CD4-positive, CD25-positive, alpha-beta regulatory T cell (primary cell): ENCODE data around the gene STK32C. TPM values are rescaled to one million over a fixed set of nuclear protein-coding genes. Genes with fewer than 3 reads are reported as not detected.
A peak's percentile ranks its signal among the peaks of the same experiment; 100 is the strongest.

Source experiments
- ATAC-seq, 2 donors: fragments of 150-1000 bp; cut with Tn5 transposase; one replicate each; pipeline ENCODE4 v1.10.0; 2021; ENCODE audit warnings: low read depth in 2 of 2, moderate number of reproducible peaks in 2 of 2, moderate library complexity in 1 of 2
- DNase-seq, 3 donors: peaks; one replicate each; pipeline versions ENCODE4 v3.0.0 to v3.0.0-alpha.2; 2012 to 2022; ENCODE audit warnings: mixed read lengths in 1 of 3
- H3K27ac ChIP-seq: one replicate; pipeline ENCODE4 v1.7.0; 2013; ENCODE audit warnings: mild to moderate bottlenecking, low read length; ENCODE audit not compliant: insufficient read depth, poor library complexity, severe bottlenecking
- H3K27me3 ChIP-seq: one replicate; pipeline ENCODE4 v1.7.0; 2013; ENCODE audit warnings: low read length; ENCODE audit not compliant: control insufficient read depth, insufficient read depth
- H3K36me3 ChIP-seq: one replicate; pipeline ENCODE4 v1.7.0; 2013; ENCODE audit warnings: mild to moderate bottlenecking, low read length, moderate library complexity; ENCODE audit not compliant: control insufficient read depth, insufficient read depth
- H3K4me1 ChIP-seq: 2 replicates; pipeline ENCODE4 v1.7.0; 2013; ENCODE audit warnings: mild to moderate bottlenecking, low read length; ENCODE audit not compliant: insufficient read depth, control insufficient read depth, poor library complexity, severe bottlenecking
- H3K4me3 ChIP-seq: one replicate; pipeline ENCODE4 v1.7.0; 2013; ENCODE audit warnings: low read depth, mild to moderate bottlenecking, low read length, moderate library complexity
- H3K9me3 ChIP-seq, 2 experiments: 1 replicate in 1 of 2; 2 replicates in 1 of 2; pipeline ENCODE4 v1.7.0; 2013; ENCODE audit warnings: low read length in 2 of 2, mild to moderate bottlenecking in 1 of 2, moderate library complexity in 1 of 2; ENCODE audit not compliant: control insufficient read depth in 2 of 2
- H3K27ac Mint-ChIP-seq, 3 donors: one replicate each; pipeline ENCODE4 v1.8.0; 2020 to 2022; ENCODE audit warnings: mild to moderate bottlenecking in 3 of 3, mixed read lengths in 3 of 3, moderate library complexity in 2 of 3
- H3K27me3 Mint-ChIP-seq: one replicate; pipeline ENCODE4 v1.8.0; 2022; ENCODE audit warnings: mild to moderate bottlenecking, mixed read lengths
- H3K36me3 Mint-ChIP-seq: one replicate; pipeline ENCODE4 v1.8.0; 2020; ENCODE audit warnings: mixed read lengths
- H3K4me1 Mint-ChIP-seq, 4 donors: one replicate each; pipeline ENCODE4 v1.8.0; 2020 to 2022; ENCODE audit warnings: mixed read lengths in 4 of 4, mild to moderate bottlenecking in 1 of 4
- H3K4me3 Mint-ChIP-seq, 4 donors: one replicate each; pipeline ENCODE4 v1.8.0; 2020 to 2022; ENCODE audit warnings: mild to moderate bottlenecking in 4 of 4, mixed read lengths in 4 of 4, moderate library complexity in 3 of 4
- H3K9me3 Mint-ChIP-seq, 7 donors: one replicate each; pipeline ENCODE4 v1.8.0; 2020 to 2022; ENCODE audit warnings: mixed read lengths in 7 of 7, mild to moderate bottlenecking in 3 of 7, moderate library complexity in 2 of 7
- polyA plus RNA-seq, 4 donors: library from polyadenylated mRNA; unstranded; fragments of 300-500 nt; fragmentation: Illumina TruSeq; gene quantifications; one replicate each; pipeline ENCODE4 v1.2.3, GENCODE V29; 2021
- total RNA-seq: library from RNA; stranded (reverse); gene quantifications from one replicate; pipeline ENCODE4 v1.2.3, GENCODE V29; 2022

STK32C gene
- total and polyA plus RNA-seq, 5 donors from 2014 or later, result 3.5 to 7.0 (median 6.6) TPM

DNA sequence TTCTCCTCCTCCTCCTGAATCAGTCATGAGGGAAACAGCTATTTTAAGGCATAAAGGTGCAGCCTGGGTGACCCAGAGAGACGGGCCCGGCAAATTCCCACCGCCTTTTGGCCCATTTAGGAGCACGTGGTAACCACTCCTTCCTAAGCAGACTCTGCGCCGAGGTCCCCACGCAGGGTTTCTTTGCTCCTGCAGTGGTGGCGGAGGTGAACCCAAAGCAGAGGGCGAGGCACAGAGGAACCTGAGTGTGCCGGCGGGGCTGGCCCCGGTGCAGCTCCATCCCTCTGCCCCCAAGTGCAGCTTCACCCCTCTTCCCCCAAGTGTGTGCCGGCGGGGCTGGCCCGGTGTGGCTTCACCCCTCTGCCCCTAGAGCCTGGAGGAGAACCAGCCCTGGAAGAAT lies 70.4 kb downstream of the STK32C start:
- Mint-ChIP-seq H3K4me1 (peaks cover 0 to 4% (median 1%) of the 10 kb centered on the region in 4 donors), H3K36me3 (no peaks in the 10 kb centered on the region), H3K27me3 (no peaks in the 10 kb centered on the region), H3K4me3 (no peak overlapping the region), H3K9me3 (no peaks in the 10 kb centered on the region), H3K27ac (no peak overlapping the region)
- Histone ChIP-seq H3K27ac (no peak overlapping the region), H3K36me3 (no peaks in the 10 kb centered on the region), H3K9me3 (no peaks in the 10 kb centered on the region), H3K4me1 (peaks cover under 1% of the 10 kb centered on the region), H3K4me3 (no peak overlapping the region), H3K27me3 (no peaks in the 10 kb centered on the region)
- ATAC-seq (no peak), DNase-seq (no peak)

DNA sequence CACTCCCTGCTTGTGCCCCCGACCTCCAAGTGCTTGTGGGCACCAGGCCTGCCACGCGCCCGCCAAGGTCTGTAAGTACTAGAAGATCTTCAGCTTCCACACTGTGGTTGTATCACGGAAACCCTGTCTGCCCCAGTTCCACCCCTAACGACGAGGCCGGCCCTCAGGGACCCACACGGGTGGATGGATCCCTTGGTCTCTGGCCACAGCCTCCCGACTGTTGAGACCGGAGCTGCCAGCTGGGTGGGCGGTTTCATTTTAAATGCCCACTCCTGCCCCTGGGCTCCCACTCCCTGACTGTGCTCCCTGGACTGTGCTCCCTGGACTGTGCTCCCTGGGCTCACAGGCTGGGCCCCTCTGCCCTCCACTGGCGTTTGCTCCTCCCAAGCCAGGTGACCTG lies 70.9 kb downstream of the STK32C start:
- Mint-ChIP-seq H3K9me3 (no peaks in the 10 kb centered on the region), H3K36me3 (no peaks in the 10 kb centered on the region), H3K27ac (no peak overlapping the region), H3K4me3 (no peak overlapping the region), H3K4me1 (peaks cover 0 to 9% (median 4%) of the 10 kb centered on the region in 4 donors), H3K27me3 (no peaks in the 10 kb centered on the region)
- H3K27ac ChIP-seq, result no peak overlapping the region
- H3K36me3 ChIP-seq, result no peaks in the 10 kb centered on the region
- no peaks in the 10 kb centered on the region for H3K9me3 ChIP-seq
- no peak overlapping the region for H3K4me3 ChIP-seq
- DNase-seq (no peak), ATAC-seq (no peak)
- H3K27me3 ChIP-seq, result no peaks in the 10 kb centered on the region
- peaks cover 5% of the 10 kb centered on the region for H3K4me1 ChIP-seq

DNA sequence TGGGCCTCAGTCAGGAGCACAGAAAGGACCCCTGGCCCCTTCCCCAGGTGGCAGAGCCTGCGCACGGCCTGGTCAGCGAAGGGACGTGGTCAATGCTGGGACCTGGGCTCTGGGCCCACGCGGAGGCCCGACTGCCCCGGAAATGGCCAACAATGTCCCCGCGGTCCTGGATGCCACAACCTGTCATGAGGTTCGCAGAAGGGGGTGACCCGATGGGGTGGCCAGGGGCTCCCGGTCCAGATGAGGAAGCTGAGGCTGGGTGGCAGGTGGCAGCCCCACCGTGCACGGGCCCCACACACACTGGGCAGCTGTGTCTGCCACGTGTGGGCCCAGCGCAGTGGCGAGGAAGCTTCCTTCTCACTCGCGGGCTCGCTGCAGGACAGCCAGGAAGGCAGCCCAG lies 71.6 kb downstream of the STK32C start:
- ATAC-seq, result no peak
- Mint-ChIP-seq H3K4me3 (no peak overlapping the region), H3K36me3 (no peaks in the 10 kb centered on the region)

DNA sequence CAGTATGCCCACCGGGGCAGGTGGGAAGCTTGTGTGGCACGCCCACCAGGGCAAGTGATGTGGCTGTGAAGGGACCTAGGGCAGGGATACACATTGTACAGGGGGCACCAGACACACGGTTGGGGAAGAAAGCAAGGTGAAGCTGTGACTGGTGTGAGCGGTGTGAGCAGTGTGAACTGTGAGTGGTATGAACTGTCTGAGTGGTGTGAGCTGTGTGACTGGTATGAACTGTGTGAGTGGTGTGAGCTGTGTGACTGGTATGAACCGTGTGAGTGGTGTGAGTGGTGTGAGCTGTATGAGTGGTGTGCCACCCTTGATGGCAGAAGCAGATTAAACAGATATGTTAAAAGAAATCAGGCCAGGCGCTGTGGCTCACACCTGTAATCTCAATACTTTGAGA lies 72.9 kb downstream of the STK32C start:
- ATAC-seq (no peak), DNase-seq (no peak)
- no peak overlapping the region for H3K4me3 ChIP-seq
- H3K27me3 ChIP-seq, result no peaks in the 10 kb centered on the region
- Mint-ChIP-seq H3K4me3 (no peak overlapping the region), H3K27me3 (no peaks in the 10 kb centered on the region), H3K36me3 (no peaks in the 10 kb centered on the region), H3K9me3 (no peaks in the 10 kb centered on the region), H3K4me1 (peaks cover 0 to 19% (median 4%) of the 10 kb centered on the region in 4 donors), H3K27ac (no peak overlapping the region)
- H3K36me3 ChIP-seq, result no peaks in the 10 kb centered on the region
- H3K27ac ChIP-seq, result no peak overlapping the region
- H3K9me3 ChIP-seq, result no peaks in the 10 kb centered on the region
- H3K4me1 ChIP-seq, result peaks cover 6% of the 10 kb centered on the region

More for the DNA sequence above, 71.6 kb downstream of the STK32C start:
- Histone ChIP-seq H3K36me3 (no peaks in the 10 kb centered on the region), H3K4me3 (no peak overlapping the region), H3K4me1 (peaks cover 5% of the 10 kb centered on the region), H3K27me3 (no peaks in the 10 kb centered on the region), H3K9me3 (no peaks in the 10 kb centered on the region), H3K27ac (no peak overlapping the region)
- Mint-ChIP-seq H3K27ac (no peak overlapping the region), H3K9me3 (no peaks in the 10 kb centered on the region), H3K27me3 (no peaks in the 10 kb centered on the region), H3K4me1 (peaks cover 0 to 13% (median 4%) of the 10 kb centered on the region in 4 donors)
- no peak for DNase-seq

DNA sequence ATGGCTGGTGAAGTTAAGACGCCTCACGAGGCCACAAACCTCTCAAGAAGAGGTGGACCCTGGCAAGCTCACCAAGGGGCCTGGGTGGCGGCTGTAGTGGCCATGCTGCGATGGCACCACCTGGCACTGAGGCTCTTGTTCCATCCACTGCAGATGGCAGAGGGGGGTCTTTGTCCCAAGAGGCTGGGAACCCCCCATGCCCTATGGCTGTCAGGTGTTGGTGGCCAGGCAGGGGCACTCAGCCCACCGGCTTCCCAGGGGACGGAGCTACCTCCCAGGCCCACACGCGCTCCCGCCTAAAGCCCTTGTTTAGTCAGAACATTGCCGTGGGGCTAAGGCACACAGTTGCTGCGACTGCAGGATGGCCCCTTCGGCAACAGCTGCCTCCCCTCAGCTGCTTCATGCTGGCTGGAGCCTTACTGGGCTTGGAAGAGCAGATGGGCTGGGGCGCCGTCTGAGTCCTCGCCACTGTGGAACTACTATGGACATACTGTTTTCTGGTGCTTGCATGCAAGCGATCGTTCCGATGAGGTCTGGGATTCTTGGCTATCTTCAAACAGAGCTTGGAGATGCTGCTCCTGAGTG lies 74.2 kb downstream of the STK32C start:
- H3K4me3 Mint-ChIP-seq, result no peak overlapping the region
- no peaks in the 10 kb centered on the region for H3K36me3 Mint-ChIP-seq
- Histone ChIP-seq H3K27me3 (no peaks in the 10 kb centered on the region), H3K27ac (no peak overlapping the region), H3K4me1 (peaks cover 10% of the 10 kb centered on the region), H3K36me3 (no peaks in the 10 kb centered on the region), H3K4me3 (no peak overlapping the region), H3K9me3 (no peaks in the 10 kb centered on the region)
- H3K27me3 Mint-ChIP-seq, result no peaks in the 10 kb centered on the region
- no peaks in the 10 kb centered on the region for H3K9me3 Mint-ChIP-seq
- H3K4me1 Mint-ChIP-seq, result peaks cover 0 to 27% (median 9%) of the 10 kb centered on the region in 4 donors
- DNase-seq, result no peak
- H3K27ac Mint-ChIP-seq, result no peak overlapping the region
- no peak for ATAC-seq

DNA sequence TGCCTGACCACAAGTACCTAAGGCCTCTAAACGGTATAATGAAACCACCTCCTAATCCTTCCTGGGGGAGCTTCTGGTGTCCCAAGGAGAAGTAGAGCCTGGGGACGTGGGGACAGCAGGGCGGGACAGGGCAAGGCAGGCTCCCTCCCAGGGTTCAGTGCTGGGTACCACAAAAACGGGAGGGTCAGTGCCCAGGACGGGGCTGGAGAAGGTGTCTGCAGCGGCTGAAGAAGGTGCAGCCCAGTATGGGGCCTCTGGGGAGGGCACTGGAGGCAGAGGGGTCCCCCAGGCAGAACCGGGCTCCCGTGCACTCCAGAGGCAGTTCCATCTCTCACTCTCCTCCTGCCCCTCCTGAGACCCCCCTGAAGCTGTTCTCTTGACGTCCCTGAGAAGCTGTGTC lies 74.8 kb downstream of the STK32C start:
- H3K9me3 ChIP-seq, result no peaks in the 10 kb centered on the region
- no peaks in the 10 kb centered on the region for H3K27me3 Mint-ChIP-seq
- no peaks in the 10 kb centered on the region for H3K36me3 Mint-ChIP-seq
- no peaks in the 10 kb centered on the region for H3K27me3 ChIP-seq
- no peaks in the 10 kb centered on the region for H3K9me3 Mint-ChIP-seq
- H3K4me1 ChIP-seq, result peaks cover 10% of the 10 kb centered on the region
- no peak overlapping the region for H3K27ac ChIP-seq
- peaks cover 0 to 27% (median 9%) of the 10 kb centered on the region in 4 donors for H3K4me1 Mint-ChIP-seq
- H3K4me3 ChIP-seq, result no peak overlapping the region
- no peaks in the 10 kb centered on the region for H3K36me3 ChIP-seq
- DNase-seq (no peak), ATAC-seq (no peak)
- peak overlapping the region in 1 of 4 donors; percentile 59 for H3K4me3 Mint-ChIP-seq
- H3K27ac Mint-ChIP-seq, result peak overlapping the region in 1 of 3 donors; percentile 95

DNA sequence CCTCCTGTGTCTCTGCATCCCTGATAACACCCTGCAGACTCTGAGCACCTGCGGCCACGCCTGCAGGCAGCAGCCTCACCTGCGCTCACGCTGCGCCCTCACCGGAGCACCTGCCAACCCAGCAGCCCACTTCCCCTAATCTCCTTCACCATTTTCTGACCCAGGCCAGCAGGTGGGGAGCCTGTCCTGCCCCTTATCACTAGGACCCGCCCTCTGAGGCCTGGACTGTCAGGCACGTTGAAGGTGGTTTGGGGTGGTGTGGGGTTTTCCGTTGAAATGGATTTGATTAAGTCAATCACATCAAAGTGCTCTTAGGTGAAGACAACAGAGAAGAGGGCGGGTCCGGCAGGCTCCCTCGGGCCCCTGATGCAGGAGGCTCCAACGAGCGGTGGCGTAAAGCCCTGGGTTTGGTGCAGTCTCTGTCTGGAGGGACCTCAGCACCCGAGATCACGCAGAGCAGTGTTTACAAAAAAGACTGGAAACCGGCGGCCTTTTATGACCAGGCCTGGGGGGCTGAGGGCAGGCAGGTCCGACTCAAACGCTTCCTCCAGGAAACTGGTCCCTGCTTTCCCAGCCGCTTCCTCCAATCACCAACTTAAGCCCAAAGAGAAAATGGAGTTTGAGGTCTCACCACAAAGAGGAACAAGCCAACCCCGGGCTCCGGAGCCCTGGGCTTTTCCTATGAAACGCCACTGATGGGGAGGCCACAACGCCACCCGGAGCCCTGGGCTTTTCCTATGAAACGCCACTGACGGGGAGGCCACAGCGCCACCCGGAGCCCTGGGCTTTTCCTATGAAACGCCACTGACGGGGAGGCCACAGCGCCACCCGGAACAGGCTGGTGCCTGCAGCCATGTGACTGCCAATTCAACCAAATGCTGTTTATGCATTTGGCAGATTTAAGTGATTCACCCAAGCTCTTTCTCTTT lies 75.5 kb downstream of the STK32C start:
- Histone ChIP-seq H3K27me3 (no peaks in the 10 kb centered on the region), H3K4me3 (no peak overlapping the region), H3K4me1 (peaks cover 10% of the 10 kb centered on the region), H3K9me3 (no peaks in the 10 kb centered on the region), H3K27ac (no peak overlapping the region), H3K36me3 (no peaks in the 10 kb centered on the region)
- Mint-ChIP-seq H3K4me3 (peak overlapping the region in 2 of 4 donors; percentile 59 to 60), H3K9me3 (no peaks in the 10 kb centered on the region), H3K27me3 (no peaks in the 10 kb centered on the region), H3K27ac (peak overlapping the region in 1 of 3 donors; percentile 95), H3K4me1 (peaks cover 0 to 27% (median 9%) of the 10 kb centered on the region in 4 donors), H3K36me3 (no peaks in the 10 kb centered on the region)
- DNase-seq, result no peak
- ATAC-seq, result peak in 1 of 2 donors; percentile 27
